Mammary epithelial cell (primary cell): ENCODE results near the gene VMO1.

Experiments
- CTCF ChIP-seq, 2 donors: IDR thresholded peaks in 1 of 2; conservative IDR thresholded peaks in 1 of 2; 2 replicates each; pipeline ENCODE4 v1.5.1; 2011 to 2012; ENCODE audit warnings: inconsistent platforms in 2 of 2, low read length in 2 of 2, mild to moderate bottlenecking in 2 of 2, control low read depth in 1 of 2, low read depth in 1 of 2; ENCODE audit not compliant: insufficient read depth in 1 of 2; ENCODE audit errors: extremely low read depth in 1 of 2
- EZH2 ChIP-seq: IDR thresholded peaks from 2 replicates; pipeline ENCODE4 v1.6.1; 2012; ENCODE audit warnings: low read length, inconsistent platforms, borderline replicate concordance

- TF ChIP-seq CTCF (conservative IDR thresholded peaks at IDR 0.05 in 1 of 2, IDR thresholded peaks at IDR 0.05 in 1 of 2; ENCODE audit: extremely low read depth in 1 of 2, insufficient read depth in 1 of 2, low read depth in 1 of 2, low read length in 2 of 2) (no peak), EZH2 (no peak)
Observed at GRCh38 chr17:4822835-4823234, 36.7 kb upstream of the VMO1 start.
